NCI-H2227 (cell line): ENCODE measurements around the gene TFG.
A peak's percentile ranks its signal among the peaks of the same experiment; 100 is the strongest.
"Not testable (repeated sequence)": the region's sequence is repeated elsewhere in the genome, so short reads cannot be mapped to it uniquely, and the experiment has no call there.

ENCODE experiments used
- DNase-seq: peaks from one replicate; lab custom pipeline; 2025; ENCODE audit not compliant: unreplicated experiment; lab: John Stamatoyannopoulos, UW

The TFG gene

GRCh38 chr3:100708989-100709841 lies at the start of gene TFG:
TSS of gene TFG (plus strand) at chr3:100709494. CDS start at chr3:100713686, 4,192 bp downstream.
- peak; percentile 98 for DNase-seq

- not testable (repeated sequence) for DNase-seq
Observed at GRCh38 chr3:100661294-100661693, 48.0 kb upstream of the TFG start.

- no peak for DNase-seq
Observed at GRCh38 chr3:100662113-100662823, 47.0 kb upstream of the TFG start.

- no peak for DNase-seq
Observed at GRCh38 chr3:100665230-100665629, 44.1 kb upstream of the TFG start.

GRCh38 chr3:100666699-100667098 lies 42.6 kb upstream of the TFG start:
- DNase-seq = not testable (repeated sequence)

- not testable (repeated sequence) for DNase-seq
Observed at GRCh38 chr3:100667316-100667715, 42.0 kb upstream of the TFG start.

GRCh38 chr3:100670995-100671394 lies 38.3 kb upstream of the TFG start:
- not testable (repeated sequence) for DNase-seq

GRCh38 chr3:100681496-100681895 lies 27.8 kb upstream of the TFG start:
- DNase-seq = no peak

- no peak for DNase-seq
Observed at GRCh38 chr3:100682056-100682853, 27.0 kb upstream of the TFG start.

- DNase-seq = no peak
Observed at GRCh38 chr3:100682854-100683760, 26.2 kb upstream of the TFG start.

- no peak for DNase-seq
Observed at GRCh38 chr3:100693225-100693624, 16.1 kb upstream of the TFG start.

GRCh38 chr3:100695696-100696095 lies 13.6 kb upstream of the TFG start:
- DNase-seq = no peak

GRCh38 chr3:100696161-100696560 lies 13.1 kb upstream of the TFG start:
- no peak for DNase-seq

GRCh38 chr3:100697172-100697571 lies 12.1 kb upstream of the TFG start:
- no peak for DNase-seq

- DNase-seq = no peak
Observed at GRCh38 chr3:100697723-100698285, 11.5 kb upstream of the TFG start.

GRCh38 chr3:100698736-100699135 lies 10.6 kb upstream of the TFG start:
- DNase-seq = no peak

- DNase-seq = no peak
Observed at GRCh38 chr3:100700708-100701107, 8.6 kb upstream of the TFG start.

GRCh38 chr3:100702082-100702979 lies 7.0 kb upstream of the TFG start:
- DNase-seq = no peak

- no peak for DNase-seq
Observed at GRCh38 chr3:100702980-100703345, 6.3 kb upstream of the TFG start.
